Ecto neural progenitor cell (in vitro differentiated cells): ENCODE measurements around the gene ZNF554.
"Not testable (repeated sequence)": the region's sequence is repeated elsewhere in the genome, so short reads cannot be mapped to it uniquely, and the experiment has no call there.

Source experiments
- DNase-seq: peaks from one replicate; pipeline ENCODE4 v3.0.0-alpha.2; 2018; ENCODE audit warnings: low spot score

Gene ZNF554

GRCh38 chr19:2867025-2867991, 47.6 kb downstream of the ZNF554 start, which contains the start of gene ZNF556:
Gene ZNF556 (plus strand): TSS chr19:2867335. CDS start chr19:2867422, 87 bp downstream.
- no peak for DNase-seq

GRCh38 chr19:2869618-2870017, 50.0 kb downstream of the ZNF554 start:
- DNase-seq: no peak

DNA sequence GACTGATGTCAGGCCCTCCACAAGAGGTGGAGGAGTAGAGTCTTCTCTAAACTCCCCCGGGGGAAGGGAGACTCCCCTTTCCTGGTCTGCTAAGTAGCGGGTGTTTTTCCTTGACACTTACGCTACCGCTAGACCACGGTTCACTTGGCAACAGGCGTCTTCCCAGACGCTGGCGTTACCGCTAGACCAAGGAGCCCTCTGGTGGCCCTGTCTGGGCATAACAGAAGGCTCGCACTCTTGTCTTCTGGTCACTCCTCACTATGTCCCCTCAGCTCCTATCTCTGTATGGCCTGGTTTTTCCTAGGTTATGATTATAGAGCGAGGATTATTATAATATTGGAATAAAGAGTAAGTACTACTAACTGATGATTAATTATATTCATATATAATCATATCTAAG, 52.5 kb downstream of the ZNF554 start:
- not testable (repeated sequence) for DNase-seq

DNA sequence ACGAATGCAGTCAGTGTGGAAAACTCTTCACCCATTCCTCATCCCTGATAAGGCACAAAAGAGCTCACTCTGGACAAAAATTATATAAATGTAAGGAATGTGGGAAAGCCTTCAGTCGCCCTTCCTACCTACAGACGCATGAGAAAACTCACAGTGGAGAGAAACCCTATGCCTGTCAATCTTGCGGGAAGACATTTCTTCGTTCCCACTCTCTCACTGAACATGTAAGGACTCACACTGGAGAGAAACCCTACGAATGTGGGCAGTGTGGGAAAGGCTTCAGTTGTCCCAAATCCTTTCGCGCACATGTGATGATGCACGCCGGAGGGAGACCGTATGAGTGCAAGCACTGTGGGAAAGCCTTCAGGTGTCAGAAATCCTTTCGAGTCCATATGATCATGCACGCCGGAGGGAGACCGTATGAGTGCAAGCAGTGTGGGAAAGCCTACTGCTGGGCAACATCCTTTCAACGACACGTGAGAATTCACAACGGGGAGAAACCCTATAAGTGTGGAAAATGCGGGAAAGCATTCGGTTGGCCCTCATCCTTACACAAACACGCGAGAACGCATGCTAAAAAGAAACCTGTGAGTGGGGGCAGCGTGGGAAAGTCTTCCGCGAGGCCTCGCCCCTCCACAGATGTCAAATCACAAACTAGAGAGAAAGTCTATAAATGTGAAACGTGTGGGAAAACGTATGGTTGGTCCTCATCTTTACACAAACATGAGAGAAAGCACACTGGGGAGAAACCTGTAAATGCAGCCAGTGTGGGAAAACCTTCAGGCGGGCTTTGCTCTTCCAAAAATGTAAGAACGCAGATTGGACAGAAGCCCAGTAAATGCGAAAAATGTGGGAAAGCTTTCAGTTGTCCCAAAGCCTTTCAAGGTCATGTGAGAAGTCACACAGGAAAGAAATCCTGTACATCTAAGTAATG, 58.0 kb downstream of the ZNF554 start:
- no peak for DNase-seq

GRCh38 chr19:2883686-2884439, 64.2 kb downstream of the ZNF554 start:
- DNase-seq: no peak

GRCh38 chr19:2885736-2886135, 66.1 kb downstream of the ZNF554 start:
- no peak for DNase-seq
